GM12878 (cell line): ENCODE measurements around the gene GPR62. TPM values are rescaled to one million over a fixed set of nuclear protein-coding genes. Genes with fewer than 3 reads are reported as not detected.

Experiments
- CEBPZ ChIP-seq: fragments of 150-350 bp; IDR thresholded peaks from 2 replicates; pipeline ENCODE4 v1.6.1; 2016; ENCODE audit warnings: low read depth, low read length
- CHD2 ChIP-seq: IDR thresholded peaks from 2 replicates; pipeline ENCODE4 v1.6.1; 2011; ENCODE audit warnings: low read depth, low read length, improper control_type of control experiment, borderline replicate concordance
- EZH2 ChIP-seq: IDR thresholded peaks from 2 replicates; pipeline ENCODE4 v1.6.1; 2012; ENCODE audit warnings: low read depth, mild to moderate bottlenecking, control low read depth, inconsistent platforms, low read length, borderline replicate concordance; ENCODE audit not compliant: control insufficient read depth
- FOXM1 ChIP-seq: IDR thresholded peaks from 2 replicates; pipeline ENCODE4 v1.6.1; 2012; ENCODE audit warnings: low read depth, mild to moderate bottlenecking, inconsistent platforms, low read length, moderate library complexity
- HSF1 ChIP-seq: fragments of 150-350 bp; IDR thresholded peaks from 2 replicates; pipeline ENCODE4 v1.6.1; 2014; ENCODE audit warnings: mild to moderate bottlenecking, low read depth, low read length
- KLF5 ChIP-seq: fragments of 450-650 bp; IDR thresholded peaks from 2 replicates; pipeline ENCODE4 v1.6.1; 2014; ENCODE audit warnings: mild to moderate bottlenecking; ENCODE audit not compliant: partially characterized antibody
- MAX ChIP-seq: IDR thresholded peaks from 2 replicates; pipeline ENCODE4 v1.6.1; 2012; ENCODE audit warnings: low read depth, low read length, improper control_type of control experiment
- MTA2 ChIP-seq: fragments of 450-650 bp; IDR thresholded peaks from 2 replicates; pipeline ENCODE4 v1.6.1; 2016; ENCODE audit warnings: low read depth, mild to moderate bottlenecking, moderate library complexity
- NKRF ChIP-seq: fragments of 450-650 bp; conservative IDR thresholded peaks from 2 replicates; pipeline ENCODE4 v1.6.1; 2017; ENCODE audit warnings: mild to moderate bottlenecking, moderate library complexity
- PRDM15 ChIP-seq: fragments of 450-650 bp; formaldehyde crosslinking; IDR thresholded peaks from 2 replicates; pipeline ENCODE4 v1.4.0; 2020; ENCODE audit warnings: mild to moderate bottlenecking, moderate library complexity
- SMC3 ChIP-seq: IDR thresholded peaks from 2 replicates; pipeline ENCODE4 v1.6.1; 2011; ENCODE audit warnings: low read length, improper control_type of control experiment, borderline replicate concordance
- SP1 ChIP-seq: IDR thresholded peaks from one replicate; pipeline ENCODE4 v1.6.1; 2011; ENCODE audit warnings: low read depth, low read length
- TARDBP ChIP-seq: IDR thresholded peaks from 2 replicates; pipeline ENCODE4 v1.6.1; 2016; ENCODE audit warnings: borderline replicate concordance
- TCF7 ChIP-seq: IDR thresholded peaks from 2 replicates; pipeline ENCODE4 v1.6.1; 2014; ENCODE audit warnings: antibody characterized with exemption, borderline replicate concordance
- ZNF207 ChIP-seq: fragments of 450-650 bp; IDR thresholded peaks from 2 replicates; pipeline ENCODE4 v1.6.1; 2014; ENCODE audit warnings: antibody characterized with exemption, mild to moderate bottlenecking, borderline replicate concordance
- ZSCAN29 ChIP-seq: fragments of 450-650 bp; IDR thresholded peaks from 2 replicates; pipeline ENCODE4 v1.6.1; 2017; ENCODE audit warnings: mild to moderate bottlenecking, moderate library complexity
- polyA plus RNA-seq, 11 experiments: library from polyadenylated mRNA; depleted of rRNA in 4 of 11; unstranded in 6 of 11; stranded (reverse) in 5 of 11; fragments of >200 nt; fragmentation: Nextera tagmentation in 4 of 11; fragmentation: Illumina TruSeq in 1 of 11; extraction: Ambion mirVana in 4 of 11; extraction: Trizol in 1 of 11; gene quantifications; 1 replicate in 1 of 11; 2 replicates in 10 of 11; pipeline versions ENCODE4 v1.2.1 to v1.2.3, GENCODE V29; 2011 to 2016; ENCODE audit warnings: inconsistent platforms in 2 of 11, missing spikeins in 2 of 11, low read depth in 1 of 11
- total RNA-seq, 4 experiments: library from RNA; depleted of rRNA in 3 of 4; stranded (reverse); fragments of >200 nt in 3 of 4; fragmentation: Illumina TruSeq in 1 of 4; extraction: Trizol in 1 of 4; gene quantifications; 2 replicates each; pipeline versions ENCODE4 v1.2.1 to v1.2.3, GENCODE V29; 2013 to 2021

GPR62 gene
- total and polyA plus RNA-seq, 10 of the 15 experiments (the other 5 are each of a cell fraction or from before 2014, with no cell fraction given): not detected

GRCh38 chr3:51995346-51996163, 40.4 kb downstream of the GPR62 start, which contains the start of gene RPL29 (continued):
- TF ChIP-seq HSF1 (no peak; the same call in 1 of the 2 replicates), MTA2 (peak; percentile 88), CHD2 (peak; percentile 81), FOXM1 (no peak), SMC3 (no peak), ZSCAN29 (no peak), PRDM15 (CRISPR knock-in tag) (no peak), TARDBP (peak; percentile 87), KLF5 (no peak), ZNF207 (peak; percentile 94), MAX (peak; percentile 75; the same call in 1 of the 2 replicates), EZH2 (no peak), CEBPZ (no peak), NKRF (peak; percentile 36; the same call in 1 of the 2 replicates), SP1 (peak; percentile 49), TCF7 (no peak; the same call in 1 of the 2 replicates)
